Fibroblast of villous mesenchyme (primary cell): ENCODE measurements around the gene BRCA2. TPM values are rescaled to one million over a fixed set of nuclear protein-coding genes. Genes with fewer than 3 reads are reported as not detected.

Experiments used
- DNase-seq: peaks from one replicate; pipeline ENCODE4 v3.0.0-alpha.2; 2010; ENCODE audit warnings: low read depth
- H3K4me3 ChIP-seq: 2 replicates; pipeline ENCODE4 v1.5.1; 2011; ENCODE audit warnings: low read depth, mild to moderate bottlenecking, low read length
- CTCF ChIP-seq: IDR thresholded peaks from 2 replicates; pipeline ENCODE4 v1.5.1; 2012; ENCODE audit warnings: low read depth, mild to moderate bottlenecking, low read length; ENCODE audit not compliant: insufficient read depth
- total RNA-seq: library from RNA; depleted of rRNA; stranded (reverse); fragments of >200 nt; gene quantifications from 2 replicates; pipeline ENCODE4 v1.2.3, GENCODE V29; 2012

Gene BRCA2
- total RNA-seq, 1 donor: 10.4 TPM

- peak; percentile 77 for DNase-seq
- TF ChIP-seq CTCF: peak; percentile 70
- no peak overlapping the region for H3K4me3 ChIP-seq
These were observed 5.1 kb upstream of the BRCA2 start for GRCh38 chr13:32310134-32310706.

- DNase-seq: no peak
- no peak for TF ChIP-seq CTCF
- H3K4me3 ChIP-seq: no peak overlapping the region
These were observed 4.0 kb upstream of the BRCA2 start for GRCh38 chr13:32311188-32311897.

- no peak for TF ChIP-seq CTCF
- peak; percentile 79 for DNase-seq
- peak overlapping the region; percentile 93 for H3K4me3 ChIP-seq
These were observed 754 bp upstream of the BRCA2 start for GRCh38 chr13:32314271-32315237.

- H3K4me3 ChIP-seq: peak overlapping the region; percentile 93
- no peak for DNase-seq
- TF ChIP-seq CTCF: no peak
These were observed 676 bp downstream of the BRCA2 start for GRCh38 chr13:32316028-32316339.

- TF ChIP-seq CTCF: no peak
- H3K4me3 ChIP-seq: peak overlapping the region; percentile 93
- peak; percentile 28 for DNase-seq
These were observed 1.2 kb downstream of the BRCA2 start for GRCh38 chr13:32316501-32316900.

- TF ChIP-seq CTCF: no peak
- no peak for DNase-seq
These were observed 2.6 kb downstream of the BRCA2 start for GRCh38 chr13:32317716-32318465.

More at GRCh38 chr13:32317716-32318465, 2.6 kb downstream of the BRCA2 start:
- H3K4me3 ChIP-seq: no peak overlapping the region
